GM19467 (cell line): ENCODE results near the gene LY6G5B.

Source experiments
- ATAC-seq: cut with Tn5 transposase; IDR thresholded peaks from one replicate; pipeline ENCODE4 v1.9.1; 2021; ENCODE audit warnings: mild to moderate bottlenecking, moderate library complexity; ENCODE audit not compliant: unreplicated experiment

Gene LY6G5B

DNA sequence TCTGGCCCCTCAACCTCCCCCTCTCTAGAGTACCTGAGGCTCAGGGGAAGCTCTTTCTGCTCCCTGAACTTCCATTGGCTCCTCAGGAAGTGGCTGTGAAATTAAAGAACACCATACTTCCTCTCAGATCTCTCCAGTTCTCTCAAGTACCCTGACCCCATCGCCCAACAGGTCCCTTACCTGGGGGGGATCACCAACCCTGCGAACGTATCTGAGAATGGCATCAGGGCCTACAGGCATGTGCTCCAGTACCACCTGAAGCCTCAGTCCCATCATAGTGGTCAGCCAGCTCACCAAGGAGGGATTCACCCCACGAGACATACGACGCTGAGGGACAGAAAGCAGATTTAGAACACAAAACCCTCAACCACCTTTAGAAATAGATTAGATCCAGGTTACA is 29.2 kb upstream of the LY6G5B start:
- no peak for ATAC-seq

DNA sequence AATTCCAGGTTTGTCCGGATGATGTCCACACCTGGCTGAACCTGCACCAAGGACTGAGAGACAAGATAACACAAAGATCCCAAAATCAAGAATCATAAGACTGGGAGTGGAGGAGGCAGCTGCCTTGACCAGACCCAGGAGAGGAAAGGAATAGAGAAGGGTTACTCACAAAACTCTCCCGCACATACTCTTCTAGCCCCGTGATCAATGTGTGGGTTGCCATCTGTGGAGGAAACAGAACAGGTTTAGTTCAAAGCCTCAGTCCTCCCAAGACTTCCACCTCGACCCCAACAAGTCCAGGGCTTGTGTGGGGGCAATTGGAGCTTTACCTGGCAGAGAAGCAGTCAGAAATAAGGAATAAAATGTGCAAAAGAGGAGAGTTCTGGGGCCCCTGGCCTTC is 28.4 kb upstream of the LY6G5B start:
- ATAC-seq = no peak

DNA sequence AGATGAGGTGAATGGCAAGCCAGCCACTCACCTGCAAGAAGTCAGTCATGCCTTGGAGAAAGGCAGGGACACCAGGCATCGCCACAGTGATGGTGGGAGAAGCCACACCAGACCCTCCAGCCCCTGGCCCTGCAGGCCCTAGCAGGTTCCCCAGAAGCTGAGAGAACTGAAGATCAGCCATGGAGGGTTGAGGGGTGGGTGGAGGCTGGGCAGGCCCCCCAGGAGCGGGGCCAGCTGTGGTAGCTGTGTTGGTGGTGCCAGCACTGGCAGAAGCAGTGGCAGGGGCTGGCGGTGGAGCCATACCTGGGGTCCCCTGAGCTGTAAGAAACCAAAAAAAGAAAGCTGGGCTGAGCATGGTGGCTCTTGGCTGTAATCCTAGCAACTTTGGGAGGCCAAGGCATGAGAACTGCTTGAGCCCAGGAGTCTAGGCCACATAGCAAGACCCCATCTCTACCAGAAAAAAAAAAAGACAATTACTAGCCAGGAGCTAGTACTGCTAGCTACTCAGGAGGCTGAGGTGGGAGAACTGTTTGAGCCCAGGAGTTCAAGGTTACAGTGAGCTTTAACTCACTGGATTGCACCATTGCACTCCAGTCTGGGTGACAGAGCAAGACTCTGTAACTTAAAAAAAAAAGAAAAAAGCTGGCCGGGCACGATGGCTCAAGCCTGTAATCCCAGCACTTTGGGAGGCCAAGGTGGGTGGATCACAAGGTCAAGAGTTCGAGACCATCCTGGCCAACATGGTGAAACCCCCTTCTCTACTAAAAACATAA is 26.8 kb upstream of the LY6G5B start:
- no peak for ATAC-seq

DNA sequence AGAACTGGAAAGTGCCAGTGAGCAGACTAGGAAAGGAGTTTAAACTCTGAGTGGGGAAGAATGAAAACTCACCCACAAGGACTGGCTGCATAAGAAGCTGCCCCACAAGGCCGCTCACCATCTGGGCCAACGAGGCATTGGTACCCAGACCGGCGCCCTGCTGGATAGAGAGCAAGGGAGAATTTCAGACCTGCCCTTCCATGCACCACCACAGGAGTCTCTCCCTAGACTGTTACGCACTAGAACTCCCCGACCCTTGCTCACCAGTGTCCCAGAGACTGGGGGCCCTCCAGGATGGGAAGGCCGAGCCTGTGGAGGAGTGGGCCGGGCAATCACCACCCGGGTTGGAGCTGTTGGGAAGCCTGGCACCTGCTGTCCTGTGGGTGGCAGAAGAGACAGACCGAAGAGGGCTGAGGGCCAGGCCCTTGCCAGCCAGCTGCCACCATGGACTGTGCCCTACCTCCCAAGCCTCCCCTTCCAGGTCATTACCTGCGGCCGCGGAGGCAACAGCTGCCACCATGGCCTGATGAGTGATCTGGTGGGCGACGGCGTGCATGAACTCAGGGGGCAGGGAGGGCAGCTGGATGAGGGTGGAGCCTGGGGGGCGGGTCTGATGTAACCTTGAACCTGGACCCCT is 25.8 kb upstream of the LY6G5B start:
- no peak for ATAC-seq

DNA sequence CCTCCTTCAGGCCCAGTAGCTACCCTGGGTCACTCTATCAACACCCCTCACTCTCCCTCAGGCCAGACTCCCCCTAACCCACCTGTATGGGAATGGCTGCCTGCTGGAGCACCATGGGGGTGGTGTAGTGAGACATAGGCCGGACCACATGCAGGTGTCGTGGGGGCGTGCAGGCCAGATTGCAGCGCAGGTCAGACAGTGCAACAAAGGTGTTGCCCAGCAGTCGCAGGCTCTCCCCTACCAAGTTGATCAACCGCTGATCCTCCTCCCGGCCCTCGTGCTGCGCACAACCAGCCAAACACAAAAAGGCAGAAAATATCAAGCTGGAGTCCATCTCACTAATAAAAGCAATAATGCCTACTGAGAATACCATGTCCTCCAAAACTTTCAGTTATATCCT is 24.5 kb upstream of the LY6G5B start:
- no peak for ATAC-seq

DNA sequence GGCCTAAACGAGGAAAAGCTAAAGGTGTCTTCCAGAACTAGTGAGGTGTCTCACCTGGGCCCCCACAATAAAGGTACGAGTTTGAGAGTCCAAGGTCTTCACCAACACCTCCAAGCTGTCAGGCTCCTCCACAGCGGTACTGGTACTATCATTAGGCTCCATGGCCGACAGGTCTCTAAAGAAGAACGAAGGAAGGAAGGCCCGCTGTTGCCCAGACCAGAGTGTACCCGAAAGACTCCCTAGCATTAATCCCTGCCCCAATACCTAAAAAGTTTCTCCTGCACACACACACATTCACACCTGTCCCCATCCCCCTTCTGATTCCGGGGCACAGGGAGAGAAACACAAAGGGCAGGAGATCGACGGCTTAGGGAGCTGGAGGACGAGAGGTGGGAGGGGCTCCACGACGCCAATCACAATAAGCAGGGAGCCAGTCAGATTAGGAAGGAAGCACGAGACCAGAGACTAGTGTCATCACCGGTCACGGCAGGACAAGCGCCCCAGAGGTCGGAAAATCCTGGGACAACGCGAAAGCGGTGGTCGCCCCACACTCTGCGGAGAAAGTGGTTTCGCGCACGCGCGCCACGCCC is 18.1 kb upstream of the LY6G5B start:
- peak; percentile 16 for ATAC-seq

DNA sequence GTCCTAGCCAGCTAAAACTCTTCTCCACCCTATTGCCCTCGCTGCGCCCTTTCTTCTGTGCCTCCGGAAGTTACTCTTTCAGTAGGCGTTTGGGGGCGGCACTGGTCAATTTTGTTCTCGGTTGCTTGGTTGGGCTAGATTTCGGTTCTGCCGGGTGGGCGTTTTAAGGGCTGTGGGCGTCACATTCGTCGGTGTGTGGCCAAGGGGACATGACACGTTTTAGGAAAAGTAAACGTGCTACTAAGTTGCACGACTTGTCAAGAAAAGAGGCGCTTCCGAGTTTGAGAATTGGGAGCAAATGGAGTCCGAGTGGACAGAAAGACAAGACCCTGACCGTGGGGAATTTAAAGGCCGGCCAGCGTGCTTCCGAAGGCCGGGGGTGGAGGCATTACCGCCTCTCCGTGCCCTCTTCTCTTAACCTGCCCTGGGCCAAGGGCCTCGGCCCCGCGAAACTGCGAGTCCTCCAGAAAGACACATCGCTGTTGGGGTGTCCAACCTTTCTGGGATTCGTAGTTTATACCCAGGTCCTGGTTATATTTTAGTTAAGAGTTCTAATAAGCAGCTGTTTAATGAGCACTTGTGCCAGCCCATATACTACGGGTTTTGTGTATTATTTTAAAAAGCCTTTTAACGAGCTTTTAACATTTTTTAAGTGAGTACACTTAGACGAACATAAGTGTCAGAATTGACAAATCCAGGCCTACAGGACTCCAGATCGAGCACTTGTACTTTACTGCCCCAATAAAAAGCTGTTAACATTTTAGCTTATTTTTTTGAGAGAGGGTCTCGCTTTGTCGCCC is 16.7 kb upstream of the LY6G5B start:
- peak; percentile 49 for ATAC-seq

GRCh38 chr6:31654574-31655348 is 15.0 kb upstream of the LY6G5B start:
- no peak for ATAC-seq

GRCh38 chr6:31655349-31656237 is 14.2 kb upstream of the LY6G5B start, which contains the start of gene APOM:
Gene APOM (plus strand): TSS chr6:31655894. CDS start chr6:31655967, 73 bp downstream.
- no peak for ATAC-seq

- no peak for ATAC-seq
Measured at GRCh38 chr6:31657406-31658157, 12.2 kb upstream of the LY6G5B start.

DNA sequence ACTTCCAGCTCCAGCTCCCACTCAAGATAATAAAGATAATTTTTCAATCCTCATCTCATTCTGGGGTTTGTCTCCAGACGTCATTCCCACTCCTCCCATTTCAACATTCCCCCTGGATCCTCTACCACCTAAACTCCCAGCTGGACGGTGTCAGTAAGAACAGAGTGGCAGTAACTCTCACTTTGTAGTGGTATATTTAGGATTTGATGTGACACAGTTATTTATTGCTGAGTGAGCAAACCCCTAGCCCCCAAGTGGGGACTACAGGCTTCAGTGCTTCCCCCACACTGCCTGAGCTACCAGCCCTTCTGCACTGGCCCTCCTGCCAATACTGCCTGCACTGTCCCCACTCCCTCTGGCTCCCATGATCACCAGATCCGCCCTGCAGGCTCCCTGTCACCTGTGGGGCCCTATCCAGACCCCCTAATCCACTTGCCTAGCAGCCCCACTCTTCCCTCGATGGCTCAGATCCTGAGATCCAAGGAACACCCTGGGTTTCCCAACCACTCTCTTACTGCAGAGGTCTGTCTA is 11.6 kb upstream of the LY6G5B start:
- no peak for ATAC-seq

DNA sequence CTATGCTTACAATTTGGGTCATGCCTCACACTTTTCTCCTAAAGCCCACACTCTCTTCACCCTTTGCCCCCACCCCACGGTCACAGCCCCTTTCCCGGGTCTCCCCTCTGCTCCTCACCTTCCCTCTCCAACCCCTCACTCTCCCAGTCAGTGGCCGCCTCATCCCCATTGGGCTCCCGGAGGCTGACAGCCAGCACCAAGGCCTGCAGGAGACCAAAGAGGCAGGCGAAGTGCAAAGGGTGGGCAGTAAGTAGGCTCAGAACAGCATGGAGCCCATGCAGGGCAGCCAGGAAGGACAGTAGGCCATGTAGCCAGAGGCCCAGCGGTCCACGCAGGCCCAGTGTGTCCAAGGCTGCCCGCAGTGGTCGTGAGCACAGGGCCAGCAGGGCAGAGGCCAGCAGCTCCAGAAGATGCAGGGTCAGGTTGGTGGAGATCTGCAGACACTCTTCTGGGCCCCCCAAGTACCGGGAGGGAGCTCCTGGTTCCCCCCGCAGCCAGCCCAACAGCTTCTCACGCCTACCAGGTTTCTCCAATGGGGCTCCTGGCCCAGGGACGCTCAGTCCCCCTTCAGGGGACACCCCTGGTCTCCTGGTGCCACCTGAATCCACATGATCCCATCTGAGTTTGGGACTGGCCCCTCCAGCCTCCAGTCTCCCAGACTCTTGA is 10.7 kb upstream of the LY6G5B start:
- no peak for ATAC-seq

DNA sequence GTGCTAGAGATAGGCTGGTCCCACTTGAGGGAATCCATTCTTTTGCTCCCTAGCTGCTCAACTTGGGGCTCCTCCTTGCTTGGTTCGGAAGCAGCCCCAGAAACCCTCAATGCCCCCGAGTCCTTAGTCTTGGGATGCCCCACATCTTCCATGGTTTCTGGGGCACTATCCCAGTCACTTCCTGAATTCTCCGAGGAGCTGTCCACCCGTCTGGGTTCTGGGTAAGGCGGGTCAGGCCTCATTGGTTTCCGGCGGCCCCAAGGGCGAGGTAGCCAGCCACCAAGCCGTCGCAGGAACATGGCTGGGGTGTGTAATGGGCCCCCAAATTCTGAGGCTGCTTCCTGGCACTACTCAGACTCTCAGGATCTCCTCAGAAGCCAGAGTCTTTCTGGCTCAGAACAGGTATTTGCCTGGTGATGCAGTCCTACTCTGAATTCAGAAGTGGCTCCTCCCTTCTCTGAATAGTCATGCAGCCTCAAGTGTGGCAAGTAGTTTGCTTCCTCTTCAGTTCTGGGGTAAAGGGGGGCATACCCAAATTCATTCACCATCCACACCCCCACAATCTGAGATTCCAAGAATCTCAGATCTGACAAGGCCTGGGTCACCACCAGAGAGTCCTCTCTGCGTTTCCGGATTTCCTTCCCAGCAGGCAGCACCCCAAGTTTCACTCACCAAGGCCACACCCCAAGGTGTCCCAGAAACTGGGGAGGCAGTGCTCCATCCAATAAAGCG is 10.0 kb upstream of the LY6G5B start:
- ATAC-seq = no peak

- peak; percentile 36 for ATAC-seq
Measured at GRCh38 chr6:31660381-31661261, 9.2 kb upstream of the LY6G5B start, which contains the start of gene C6orf47. Gene C6orf47 (minus strand): TSS chr6:31660778. CDS start chr6:31659947, 831 bp downstream.

DNA sequence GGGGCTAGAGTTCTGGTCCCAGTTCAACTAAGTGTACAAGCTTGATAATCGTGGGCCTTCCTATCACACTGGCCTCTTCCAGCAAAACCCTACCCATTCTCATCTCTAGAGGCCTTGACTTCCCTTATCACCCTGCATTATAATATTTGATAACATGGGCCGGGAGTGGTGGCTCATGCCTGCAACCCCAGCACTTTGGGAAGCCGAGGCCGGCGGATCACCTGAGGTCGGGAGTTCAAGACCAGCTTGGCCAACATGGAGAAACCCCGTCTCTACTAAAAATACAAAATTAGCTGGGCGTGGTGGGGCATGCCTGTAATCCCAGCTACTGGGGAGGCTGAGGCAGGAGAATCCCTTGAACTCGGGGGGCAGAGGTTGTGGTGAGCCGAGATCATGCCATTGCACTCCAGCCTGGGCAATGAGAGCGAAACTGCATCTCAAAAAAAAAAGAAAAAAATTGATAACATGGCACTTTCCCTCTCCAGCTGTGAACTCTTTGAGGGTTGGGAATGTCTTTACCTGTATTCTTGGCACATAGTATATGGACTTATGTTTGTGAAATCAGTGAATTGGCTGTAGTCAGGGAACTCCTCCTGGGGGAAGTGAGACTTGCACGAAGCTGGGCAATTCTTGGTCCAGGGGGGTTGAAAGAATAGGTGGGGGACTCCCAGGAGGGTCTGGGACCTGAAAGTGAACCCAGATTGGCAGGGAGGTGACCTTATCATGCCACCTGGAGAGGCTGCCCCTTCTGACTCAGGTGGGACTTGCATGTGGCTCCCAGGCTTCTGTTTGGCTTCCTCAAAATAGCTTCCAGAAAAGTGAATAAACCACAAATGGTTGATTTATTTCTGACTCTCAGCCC is 8.3 kb upstream of the LY6G5B start:
- ATAC-seq = no peak
